Motor neuron (in vitro differentiated cells): Measurements from ENCODE around the gene ACSF2. TPM values are rescaled to one million over a fixed set of nuclear protein-coding genes. Genes with fewer than 3 reads are reported as not detected.
A peak's percentile ranks its signal among the peaks of the same experiment; 100 is the strongest.

Experiments
- ATAC-seq, 8 experiments: fragments of 200-7000 bp; cut with Tn5 transposase; replicated peaks in 6 of 8; 2 replicates each; pipeline ENCODE4 v1.8.0; 2021; ENCODE audit warnings: mild to moderate bottlenecking in 8 of 8, moderate library complexity in 8 of 8
- H3K27ac ChIP-seq, 2 donors: fragments of 250-450 bp; sonication (Bioruptor Pico); 2 replicates each; pipeline ENCODE4 v1.9.0; 2021; ENCODE audit warnings: antibody characterized with exemption in 2 of 2, mild to moderate bottlenecking in 2 of 2, moderate library complexity in 1 of 2
- H3K4me1 ChIP-seq, 2 donors: fragments of 250-450 bp; sonication (Bioruptor Pico); replicated peaks in 1 of 2; 2 replicates each; pipeline ENCODE4 v1.6.1; 2021; ENCODE audit warnings: antibody characterized with exemption in 2 of 2, mild to moderate bottlenecking in 2 of 2, moderate library complexity in 1 of 2
- H3K4me3 ChIP-seq, 5 donors: fragments of 250-450 bp; sonication (Bioruptor Pico); 2 replicates each; pipeline ENCODE4 v1.9.0; 2021; ENCODE audit warnings: antibody characterized with exemption in 5 of 5, mild to moderate bottlenecking in 5 of 5, moderate library complexity in 4 of 5
- WGBS, 10 experiments: fragments of 450-650 bp; shearing (Covaris generic); methylation state at CpG; one replicate each; pipeline ENCODE4 v1.0.0; 2022; 5-methylcytosine and 5-hydroxymethylcytosine counted together
- in situ Hi-C, 9 experiments: fragments of 400-800 bp; cut with MboI; loops; one replicate each; pipeline ENCODE4 v1.15.0; 2021; ENCODE audit warnings: low sequenced_read_pairs in 9 of 9, low pct_unique_long_range_greater_than_20kb in 2 of 9; ENCODE audit not compliant: unreplicated experiment in 9 of 9
- total RNA-seq, 8 experiments: library from RNA; unstranded; fragments of 300-600 nt; gene quantifications; 2 replicates each; pipeline versions ENCODE4 v1.2.3 to v1.2.4, GENCODE V29; 2022

ACSF2 gene
- total RNA-seq, 8 experiments from 2014 or later, result 1.6 to 31.1 (median 5.6) TPM

- Histone ChIP-seq H3K27ac (no peak overlapping the region), H3K4me1 (peaks cover 6 to 13% of the 10 kb centered on the region in 2 donors), H3K4me3 (no peak overlapping the region)
- peak in 2 of 8 experiments; percentile 18 to 24 for ATAC-seq
- in situ Hi-C loops, result no loop called here
- WGBS, 10 experiments, result 33 to 95% (median 68%) methylated on average over 1 to 4 of the region's 4 CpGs; no CpG with 5 or more reads in 2 of the 10 experiments
Measured at GRCh38 chr17:50430821-50431618, 5.0 kb downstream of the ACSF2 start.

- 55 to 100% (median 80%) methylated on average over 1 to 4 of the region's 4 CpGs; no CpG with 5 or more reads in 2 of the 10 experiments for WGBS, 10 experiments
- no peak overlapping the region for H3K4me3 ChIP-seq
- peaks cover 0 to 2% of the 10 kb centered on the region in 2 donors for H3K4me1 ChIP-seq
- in situ Hi-C loops, result no loop called here
- no peak overlapping the region for H3K27ac ChIP-seq
- no peak for ATAC-seq
Measured at GRCh38 chr17:50432125-50432762, 6.2 kb downstream of the ACSF2 start.

DNA sequence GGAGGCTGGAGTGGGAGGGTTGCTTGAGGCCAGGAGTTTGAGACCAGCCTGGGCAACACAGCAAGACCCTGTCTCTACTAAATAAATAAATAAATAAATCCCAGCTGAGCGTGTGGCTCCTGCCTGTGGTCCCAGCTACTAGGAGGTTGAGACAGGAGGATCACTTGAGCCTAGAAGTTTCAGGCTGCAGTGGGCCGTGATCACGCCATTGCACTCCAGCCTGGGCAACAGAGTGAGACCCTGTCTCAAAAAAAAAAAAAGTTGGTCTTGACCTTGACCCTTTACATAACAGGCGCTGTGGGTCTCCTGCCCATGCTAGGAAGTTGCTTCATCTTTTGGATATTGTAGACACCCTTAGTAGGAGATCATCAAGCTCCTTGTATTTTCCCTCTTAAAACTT lies 11.4 kb downstream of the ACSF2 start:
- 90 to 100% (median 100%) methylated on average over 1 to 4 of the region's 4 CpGs for WGBS, 10 experiments
- in situ Hi-C loops, result no loop called here
- no peak overlapping the region for H3K27ac ChIP-seq
- ATAC-seq, result no peak
- H3K4me1 ChIP-seq, result no peaks in the 10 kb centered on the region
- H3K4me3 ChIP-seq, result no peak overlapping the region

- in situ Hi-C loops, result no loop called here
- Histone ChIP-seq H3K4me3 (no peak overlapping the region), H3K4me1 (peaks cover 4 to 5% of the 10 kb centered on the region in 2 donors), H3K27ac (no peak overlapping the region)
- 58 to 100% (median 85%) methylated on average over 1 to 4 of the region's 4 CpGs; no CpG with 5 or more reads in 4 of the 10 experiments for WGBS, 10 experiments
- no peak for ATAC-seq
Measured at GRCh38 chr17:50439008-50439407, 13.0 kb downstream of the ACSF2 start.

DNA sequence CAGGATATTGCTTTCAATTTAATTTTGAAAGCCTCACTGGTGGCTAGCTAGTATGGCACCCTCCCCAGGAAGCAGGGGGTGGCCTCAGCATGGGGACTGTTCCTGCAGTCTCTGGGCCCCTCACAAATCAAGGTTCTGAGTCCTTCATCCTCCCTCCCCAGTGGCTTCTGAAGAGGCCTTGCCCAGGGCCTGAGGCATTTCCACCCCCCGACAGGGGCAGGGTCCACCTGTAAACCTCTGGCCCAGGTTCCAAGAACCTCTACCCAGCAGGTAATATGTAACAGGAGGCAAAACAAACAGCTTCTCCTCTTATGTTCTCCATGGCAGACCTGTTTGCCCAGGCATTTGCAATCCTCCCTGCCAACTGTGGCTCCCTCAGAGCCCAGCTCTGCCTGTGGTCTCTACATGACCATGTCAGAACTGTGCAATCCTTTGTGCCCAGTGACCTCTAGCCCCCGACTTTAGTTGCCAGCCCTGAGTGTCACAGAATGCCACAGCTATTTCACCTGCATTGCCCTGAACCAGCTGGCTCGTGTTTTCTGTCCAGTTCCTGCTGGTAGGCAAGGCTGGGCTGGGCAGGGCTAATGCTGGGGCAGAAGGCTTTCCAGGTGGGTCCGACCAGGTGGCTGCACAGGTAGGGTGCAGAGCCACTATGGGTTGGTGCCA lies 14.3 kb downstream of the ACSF2 start:
- 29 to 83% (median 68%) methylated on average over 1 to 3 of the region's 4 CpGs; no CpG with 5 or more reads in 6 of the 10 experiments for WGBS, 10 experiments

GRCh38 chr17:50440838-50441829 lies 15.1 kb downstream of the ACSF2 start:
- no peak for ATAC-seq
- H3K4me1 ChIP-seq, result peaks cover 4 to 5% of the 10 kb centered on the region in 2 donors
- WGBS, 10 experiments, result 67 to 91% (median 85%) methylated on average over 1 to 7 of the region's 10 CpGs; no CpG with 5 or more reads in 4 of the 10 experiments
- in situ Hi-C loops, result no loop called here
- no peak overlapping the region for H3K4me3 ChIP-seq
- H3K27ac ChIP-seq, result no peak overlapping the region

More for the DNA sequence above, 14.3 kb downstream of the ACSF2 start:
- H3K27ac ChIP-seq, result no peak overlapping the region
- ATAC-seq, result no peak
- H3K4me3 ChIP-seq, result no peak overlapping the region
- peaks cover 4 to 5% of the 10 kb centered on the region in 2 donors for H3K4me1 ChIP-seq
- in situ Hi-C loops, result no loop called here

- H3K4me1 ChIP-seq, result peaks cover 4 to 5% of the 10 kb centered on the region in 2 donors
- no peak overlapping the region for H3K27ac ChIP-seq
- WGBS, 10 experiments, result 0 to 82% (median 14%) methylated on average over 1 to 3 of the region's 3 CpGs; no CpG with 5 or more reads in 1 of the 10 experiments
- no peak overlapping the region for H3K4me3 ChIP-seq
- peak in 3 of 8 experiments; percentile 82 to 92 (median 89) for ATAC-seq
- in situ Hi-C loops, result no loop called here
Measured at GRCh38 chr17:50443505-50443974, 17.5 kb downstream of the ACSF2 start.

GRCh38 chr17:50444841-50445715 lies 19.1 kb downstream of the ACSF2 start:
- H3K27ac ChIP-seq, result no peak overlapping the region
- in situ Hi-C loops, result no loop called here
- H3K4me1 ChIP-seq, result peaks cover 4 to 5% of the 10 kb centered on the region in 2 donors
- ATAC-seq, result no peak
- no peak overlapping the region for H3K4me3 ChIP-seq
- WGBS, 10 experiments, result 81 to 100% (median 89%) methylated on average over 1 to 6 of the region's 6 CpGs; no CpG with 5 or more reads in 1 of the 10 experiments

DNA sequence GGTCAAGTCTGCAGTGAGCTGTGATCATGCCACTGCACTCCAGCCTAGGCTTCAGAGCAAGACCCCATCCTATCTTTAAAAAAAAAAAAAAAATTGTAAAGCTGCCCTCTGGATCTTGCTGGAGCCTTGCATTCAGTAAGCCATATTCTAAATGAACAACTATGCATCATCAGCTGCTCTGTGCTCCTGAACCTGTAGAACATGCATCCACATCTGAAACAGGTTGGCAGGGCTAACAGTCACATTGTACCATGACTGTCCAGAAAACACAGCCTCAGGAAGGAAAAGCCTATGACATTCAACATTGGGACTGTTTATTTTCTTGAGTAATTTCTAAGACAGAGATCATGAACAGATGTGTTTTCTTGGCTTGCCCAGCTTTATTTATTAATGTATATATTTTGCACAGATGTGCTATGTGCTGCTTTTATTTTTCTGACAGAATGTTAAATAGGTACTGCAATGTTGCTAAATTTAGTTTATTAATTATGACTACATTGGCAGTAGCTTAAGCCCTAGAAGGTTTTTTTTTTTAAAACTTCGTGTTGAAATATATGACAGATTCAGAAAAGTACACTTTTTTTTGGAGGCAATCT lies 19.8 kb downstream of the ACSF2 start:
- Histone ChIP-seq H3K27ac (no peak overlapping the region), H3K4me1 (peaks cover 4 to 5% of the 10 kb centered on the region in 2 donors), H3K4me3 (no peak overlapping the region)
- no peak for ATAC-seq
- in situ Hi-C loops, result no loop called here
- 0 to 100% (median 66%) methylated on average over 1 of the region's 1 CpG; no CpG with 5 or more reads in 4 of the 10 experiments for WGBS, 10 experiments

GRCh38 chr17:50447870-50448595 lies 22.0 kb downstream of the ACSF2 start:
- H3K4me1 ChIP-seq, result peaks cover 4 to 5% of the 10 kb centered on the region in 2 donors
- ATAC-seq, result peak in 3 of 8 experiments; percentile 18 to 20 (median 18)
- in situ Hi-C loops, result no loop called here
- WGBS, 10 experiments, result 44 to 87% (median 81%) methylated on average over 3 to 6 of the region's 7 CpGs
- no peak overlapping the region for H3K4me3 ChIP-seq
- H3K27ac ChIP-seq, result no peak overlapping the region
